SK-N-SH (cell line): ENCODE data around the gene PTPRG.

Source experiments
- EZH2phosphoT487 ChIP-seq: fragments of 200-600 bp; sonication (generic); IDR thresholded peaks from 2 replicates; pipeline ENCODE4 v1.6.1; 2017; ENCODE audit warnings: low read depth, mixed run types, mild to moderate bottlenecking, antibody characterized with exemption, moderate library complexity, borderline replicate concordance
- FOXJ3 ChIP-seq: sonication (generic); formaldehyde crosslinking; IDR thresholded peaks from 2 replicates; pipeline ENCODE4 v1.5.1; 2020; ENCODE audit warnings: mild to moderate bottlenecking, missing genetic modification reagents
- RAD21 ChIP-seq: IDR thresholded peaks from 2 replicates; pipeline ENCODE4 v1.6.1; 2012; ENCODE audit warnings: mild to moderate bottlenecking, low read length
- RXRA ChIP-seq: IDR thresholded peaks from 2 replicates; pipeline ENCODE4 v1.4.0; 2012; ENCODE audit warnings: low read depth, mild to moderate bottlenecking, borderline replicate concordance
- TEAD4 ChIP-seq: IDR thresholded peaks from 2 replicates; pipeline ENCODE4 v1.4.0; 2012; ENCODE audit warnings: mild to moderate bottlenecking, borderline replicate concordance; ENCODE audit not compliant: insufficient read depth
- TF ChIP-seq, protein P1 (sequence below): fragments of 200-600 bp; sonication (generic); IDR thresholded peaks from 2 replicates; pipeline ENCODE4 v1.6.1; 2017; ENCODE audit warnings: antibody characterized with exemption, mild to moderate bottlenecking, moderate library complexity

DNA sequence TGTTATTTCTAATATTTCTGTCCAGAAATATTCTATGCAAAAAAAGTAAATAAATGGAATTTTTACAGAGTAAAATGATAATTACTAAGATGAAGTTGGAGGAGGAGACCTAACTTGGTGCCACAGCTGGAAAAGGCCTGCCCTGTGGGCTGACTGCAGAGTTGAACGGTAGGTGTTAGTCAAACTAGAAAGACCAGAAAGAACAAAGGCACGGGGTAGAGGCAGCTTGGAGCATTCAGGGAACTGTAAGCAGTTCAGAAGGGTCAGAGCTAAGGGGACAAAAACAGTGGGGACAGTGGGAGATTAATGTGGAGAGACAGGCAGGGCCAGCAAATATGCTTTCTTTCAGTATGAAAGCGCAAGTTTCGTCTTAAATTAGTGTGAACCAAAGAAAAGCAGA lies 39.3 kb upstream of the PTPRG start:
- TF ChIP-seq TEAD4 (no peak), FOXJ3 (CRISPR knock-in tag) (no peak), RAD21 (no peak), RXRA (no peak), EZH2phosphoT487 (no peak)
- TF ChIP-seq, protein P1, sequence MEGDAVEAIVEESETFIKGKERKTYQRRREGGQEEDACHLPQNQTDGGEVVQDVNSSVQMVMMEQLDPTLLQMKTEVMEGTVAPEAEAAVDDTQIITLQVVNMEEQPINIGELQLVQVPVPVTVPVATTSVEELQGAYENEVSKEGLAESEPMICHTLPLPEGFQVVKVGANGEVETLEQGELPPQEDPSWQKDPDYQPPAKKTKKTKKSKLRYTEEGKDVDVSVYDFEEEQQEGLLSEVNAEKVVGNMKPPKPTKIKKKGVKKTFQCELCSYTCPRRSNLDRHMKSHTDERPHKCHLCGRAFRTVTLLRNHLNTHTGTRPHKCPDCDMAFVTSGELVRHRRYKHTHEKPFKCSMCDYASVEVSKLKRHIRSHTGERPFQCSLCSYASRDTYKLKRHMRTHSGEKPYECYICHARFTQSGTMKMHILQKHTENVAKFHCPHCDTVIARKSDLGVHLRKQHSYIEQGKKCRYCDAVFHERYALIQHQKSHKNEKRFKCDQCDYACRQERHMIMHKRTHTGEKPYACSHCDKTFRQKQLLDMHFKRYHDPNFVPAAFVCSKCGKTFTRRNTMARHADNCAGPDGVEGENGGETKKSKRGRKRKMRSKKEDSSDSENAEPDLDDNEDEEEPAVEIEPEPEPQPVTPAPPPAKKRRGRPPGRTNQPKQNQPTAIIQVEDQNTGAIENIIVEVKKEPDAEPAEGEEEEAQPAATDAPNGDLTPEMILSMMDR = no peak
